ENCODE measurements around the gene KNSTRN.

- TF ChIP-seq CTCF (CRISPR knock-in tag; IDR thresholded peaks at IDR 0.05) (peak; percentile 44), TFAP4 (IDR thresholded peaks at IDR 0.05; ENCODE audit: borderline replicate concordance, low read depth) (no peak), RFX1 (IDR thresholded peaks at IDR 0.05) (no peak), ZBTB26 (CRISPR knock-in tag; IDR thresholded peaks at IDR 0.05; ENCODE audit: borderline replicate concordance) (no peak), HDAC2 (CRISPR knock-in tag; IDR thresholded peaks at IDR 0.05) (no peak), MAZ (IDR thresholded peaks at IDR 0.05; ENCODE audit: borderline replicate concordance, low read depth, low read length) (no peak), MAZ (CRISPR knock-in tag; IDR thresholded peaks at IDR 0.05; ENCODE audit: low read depth) (no peak), ZBTB34 (CRISPR knock-in tag; IDR thresholded peaks at IDR 0.05) (no peak), PREB (CRISPR knock-in tag; IDR thresholded peaks at IDR 0.05) (no peak), EZH2 (conservative IDR thresholded peaks at IDR 0.05; ENCODE audit: low read depth, low read length) (no peak), BCLAF1 (IDR thresholded peaks at IDR 0.05) (no peak), JUND (CRISPR knock-in tag; IDR thresholded peaks at IDR 0.05) (no peak), ZNF563 (CRISPR knock-in tag; IDR thresholded peaks at IDR 0.05) (no peak), ZNF609 (CRISPR knock-in tag; IDR thresholded peaks at IDR 0.05; ENCODE audit: borderline replicate concordance) (no peak), ATF3 (CRISPR knock-in tag; IDR thresholded peaks at IDR 0.05) (no peak)
These were observed 23.8 kb upstream of the KNSTRN start for GRCh38 chr15:40358471-40359353.
